CD8-positive, alpha-beta memory T cell (primary cell): ENCODE data around the gene YLPM1. TPM values are rescaled to one million over a fixed set of nuclear protein-coding genes. Genes with fewer than 3 reads are reported as not detected.

Experiments
- CTCF ChIA-PET: fragments of 350-600 bp; sonication (Branson Sonifier 250); formaldehyde crosslinking; loops from one replicate; lab custom pipeline; 2021; ENCODE audit warnings: antibody characterized with exemption; lab: Charles Lee
- POLR2A ChIA-PET: fragments of 350-600 bp; sonication (Branson Sonifier 250); formaldehyde crosslinking; loops from one replicate; lab custom pipeline; 2021; ENCODE audit warnings: antibody characterized with exemption; lab: Charles Lee
- DNase-seq, 5 donors: peaks; one replicate each; pipeline versions ENCODE4 v3.0.0 to v3.0.0-alpha.2; 2020 to 2022; ENCODE audit warnings: mixed read lengths in 1 of 5
- H3K27ac ChIP-seq: one replicate; pipeline ENCODE4 v1.7.0; 2013; ENCODE audit warnings: low read depth, mild to moderate bottlenecking, low read length, moderate library complexity
- H3K27me3 ChIP-seq: 2 replicates; pipeline ENCODE4 v1.7.0; 2013; ENCODE audit warnings: low read length, mild to moderate bottlenecking; ENCODE audit not compliant: insufficient read depth, poor library complexity, severe bottlenecking
- H3K36me3 ChIP-seq: 2 replicates; pipeline ENCODE4 v1.7.0; 2013; ENCODE audit warnings: mild to moderate bottlenecking, low read length, moderate library complexity; ENCODE audit not compliant: insufficient read depth
- H3K4me1 ChIP-seq: 2 replicates; pipeline ENCODE4 v1.7.0; 2013; ENCODE audit warnings: mild to moderate bottlenecking, low read length, moderate library complexity; ENCODE audit not compliant: insufficient read depth
- H3K4me3 ChIP-seq: 2 replicates; pipeline ENCODE4 v1.7.0; 2013; ENCODE audit warnings: mild to moderate bottlenecking, low read length
- H3K9me3 ChIP-seq: 2 replicates; pipeline ENCODE4 v1.7.0; 2013; ENCODE audit warnings: mild to moderate bottlenecking, low read length
- H3K27ac Mint-ChIP-seq, 8 donors: one replicate each; pipeline ENCODE4 v1.8.0; 2020 to 2021; ENCODE audit warnings: mixed read lengths in 8 of 8, mild to moderate bottlenecking in 6 of 8, inconsistent platforms in 3 of 8, moderate library complexity in 3 of 8
- H3K27me3 Mint-ChIP-seq, 2 donors: one replicate each; pipeline ENCODE4 v1.8.0; 2020 to 2021; ENCODE audit warnings: mixed read lengths in 2 of 2, mild to moderate bottlenecking in 1 of 2, moderate library complexity in 1 of 2
- H3K36me3 Mint-ChIP-seq, 3 donors: one replicate each; pipeline ENCODE4 v1.8.0; 2020 to 2021; ENCODE audit warnings: mixed read lengths in 3 of 3, inconsistent platforms in 1 of 3, mild to moderate bottlenecking in 1 of 3
- H3K4me1 Mint-ChIP-seq, 3 donors: one replicate each; pipeline ENCODE4 v1.8.0; 2020 to 2021; ENCODE audit warnings: mixed read lengths in 3 of 3, inconsistent platforms in 1 of 3, mild to moderate bottlenecking in 1 of 3
- H3K4me3 Mint-ChIP-seq, 7 donors: one replicate each; pipeline ENCODE4 v1.8.0; 2020 to 2021; ENCODE audit warnings: mixed read lengths in 7 of 7, mild to moderate bottlenecking in 6 of 7, moderate library complexity in 4 of 7, inconsistent platforms in 2 of 7
- H3K9me3 Mint-ChIP-seq, 5 donors: one replicate each; pipeline ENCODE4 v1.8.0; 2020 to 2022; ENCODE audit warnings: mixed read lengths in 5 of 5, mild to moderate bottlenecking in 3 of 5, moderate library complexity in 2 of 5, inconsistent platforms in 1 of 5
- polyA plus RNA-seq: library from polyadenylated mRNA; unstranded; fragments of 300-500 nt; fragmentation: Illumina TruSeq; gene quantifications from one replicate; pipeline ENCODE4 v1.2.3, GENCODE V29; 2021
- total RNA-seq, 2 experiments: library from RNA; stranded (reverse); gene quantifications; one replicate each; pipeline ENCODE4 v1.2.3, GENCODE V29; 2021

Gene YLPM1
- total and polyA plus RNA-seq, 3 experiments from 2014 or later = 16.9 to 53.8 (median 52.2) TPM

GRCh38 chr14:74858022-74858421, 94.9 kb downstream of the YLPM1 start:
- Histone ChIP-seq H3K4me3 (no peak overlapping the region), H3K36me3 (no peaks in the 10 kb centered on the region), H3K27me3 (no peaks in the 10 kb centered on the region), H3K27ac (no peak overlapping the region), H3K9me3 (no peaks in the 10 kb centered on the region), H3K4me1 (peaks cover 28% of the 10 kb centered on the region)
- Mint-ChIP-seq H3K4me1 (peaks cover 10 to 18% (median 18%) of the 10 kb centered on the region in 3 donors), H3K27me3 (peaks cover 0 to 1% of the 10 kb centered on the region in 2 donors), H3K36me3 (peaks cover 0 to 7% (median 2%) of the 10 kb centered on the region in 3 donors), H3K4me3 (no peak overlapping the region), H3K27ac (no peak overlapping the region), H3K9me3 (no peaks in the 10 kb centered on the region)
- ChIA-PET CTCF (interaction anchor here (0.6 to 13.5 kb wide), 6 partner anchors 13 to 1098 kb away, joined by 3 to 334 read pairs (median 4); a partner anchor contains a TSS), POLR2A (no interaction called here)
- no peak for DNase-seq

GRCh38 chr14:74859757-74860552, 96.8 kb downstream of the YLPM1 start:
- no peaks in the 10 kb centered on the region for H3K36me3 ChIP-seq
- no peaks in the 10 kb centered on the region for H3K9me3 Mint-ChIP-seq
- no peak for DNase-seq

GRCh38 chr14:74860899-74861733, 98.0 kb downstream of the YLPM1 start:
- no peak overlapping the region for H3K4me3 Mint-ChIP-seq
- ChIA-PET POLR2A (interaction anchor here (0.6 to 1.5 kb wide), 4 partner anchors 22 to 45 kb away, joined by 3 to 8 read pairs (median 4); no protein-coding TSS in a partner anchor), CTCF (interaction anchor here (0.7 to 13.5 kb wide), 36 partner anchors 8 to 302 kb away, joined by 3 to 334 read pairs (median 6); partner anchors contain the start of genes DLST, PROX2 and RPS6KL1)
- Histone ChIP-seq H3K4me1 (peaks cover 8% of the 10 kb centered on the region), H3K36me3 (no peaks in the 10 kb centered on the region), H3K27ac (no peak overlapping the region), H3K4me3 (no peak overlapping the region), H3K27me3 (no peaks in the 10 kb centered on the region), H3K9me3 (no peaks in the 10 kb centered on the region)
- peaks cover 0 to 1% of the 10 kb centered on the region in 2 donors for H3K27me3 Mint-ChIP-seq
- H3K9me3 Mint-ChIP-seq = no peaks in the 10 kb centered on the region
- peak; percentile 76 to 92 (median 86) for DNase-seq
- peaks cover 0 to 4% (median 0%) of the 10 kb centered on the region in 3 donors for H3K36me3 Mint-ChIP-seq
- H3K4me1 Mint-ChIP-seq = peaks cover 4 to 7% (median 6%) of the 10 kb centered on the region in 3 donors
- no peak overlapping the region for H3K27ac Mint-ChIP-seq

More at GRCh38 chr14:74859757-74860552, 96.8 kb downstream of the YLPM1 start:
- H3K9me3 ChIP-seq = no peaks in the 10 kb centered on the region
- no peak overlapping the region for H3K4me3 ChIP-seq
- Mint-ChIP-seq H3K4me1 (peaks cover 3 to 5% (median 5%) of the 10 kb centered on the region in 3 donors), H3K36me3 (peaks cover 0 to 7% (median 2%) of the 10 kb centered on the region in 3 donors), H3K27ac (no peak overlapping the region), H3K27me3 (peaks cover 0 to 1% of the 10 kb centered on the region in 2 donors), H3K4me3 (no peak overlapping the region)
- no peaks in the 10 kb centered on the region for H3K27me3 ChIP-seq
- H3K4me1 ChIP-seq = peaks cover 15% of the 10 kb centered on the region
- no peak overlapping the region for H3K27ac ChIP-seq
- ChIA-PET CTCF (interaction anchor here (0.9 to 13.5 kb wide), 26 partner anchors 8 to 251 kb away, joined by 3 to 334 read pairs (median 8); partner anchors contain the start of genes DLST, PROX2 and RPS6KL1), POLR2A (interaction anchor here (1.5 kb wide), 1 partner anchor 46 kb away, joined by 8 read pairs; no protein-coding TSS in a partner anchor)

GRCh38 chr14:74861734-74862090, 98.6 kb downstream of the YLPM1 start:
- CTCF ChIA-PET = interaction anchor here (0.7 to 13.5 kb wide), 20 partner anchors 9 to 253 kb away, joined by 3 to 334 read pairs (median 12); partner anchors contain the start of genes DLST and PROX2
- no peaks in the 10 kb centered on the region for H3K9me3 ChIP-seq
- H3K27ac ChIP-seq = no peak overlapping the region
- H3K36me3 ChIP-seq = no peaks in the 10 kb centered on the region
- no peak overlapping the region for H3K4me3 ChIP-seq
- H3K4me3 Mint-ChIP-seq = no peak overlapping the region
- POLR2A ChIA-PET = interaction anchor here (1.1 kb wide), 1 partner anchor 23 kb away, joined by 3 read pairs; no protein-coding TSS in a partner anchor
- H3K27me3 ChIP-seq = no peaks in the 10 kb centered on the region
- H3K4me1 Mint-ChIP-seq = peaks cover 10 to 13% (median 12%) of the 10 kb centered on the region in 3 donors
- H3K9me3 Mint-ChIP-seq = no peaks in the 10 kb centered on the region
- peaks cover 0 to 1% of the 10 kb centered on the region in 2 donors for H3K27me3 Mint-ChIP-seq
- DNase-seq = no peak
- H3K36me3 Mint-ChIP-seq = peaks cover 0 to 3% (median 0%) of the 10 kb centered on the region in 3 donors
- H3K27ac Mint-ChIP-seq = no peak overlapping the region
- H3K4me1 ChIP-seq = peaks cover 10% of the 10 kb centered on the region

- H3K4me3 Mint-ChIP-seq = no peak overlapping the region
- H3K4me3 ChIP-seq = no peak overlapping the region
- no peak overlapping the region for H3K27ac Mint-ChIP-seq
- ChIA-PET CTCF (interaction anchor here (2.9 to 13.5 kb wide), 6 partner anchors 13 to 226 kb away, joined by 17 to 334 read pairs (median 44); partner anchors contain the start of genes DLST and PROX2), POLR2A (no interaction called here)
- no peaks in the 10 kb centered on the region for H3K27me3 ChIP-seq
- peaks cover 24 to 28% (median 28%) of the 10 kb centered on the region in 3 donors for H3K4me1 Mint-ChIP-seq
- peaks cover 0 to 3% (median 0%) of the 10 kb centered on the region in 3 donors for H3K36me3 Mint-ChIP-seq
- no peaks in the 10 kb centered on the region for H3K9me3 Mint-ChIP-seq
- H3K4me1 ChIP-seq = peaks cover 23% of the 10 kb centered on the region
- H3K27me3 Mint-ChIP-seq = peaks cover 0 to 1% of the 10 kb centered on the region in 2 donors
- H3K9me3 ChIP-seq = no peaks in the 10 kb centered on the region
- H3K27ac ChIP-seq = no peak overlapping the region
- H3K36me3 ChIP-seq = no peaks in the 10 kb centered on the region
- DNase-seq = no peak
These were observed 100.2 kb downstream of the YLPM1 start for GRCh38 chr14:74863274-74863673.

- H3K4me3 Mint-ChIP-seq = no peak overlapping the region
- H3K9me3 Mint-ChIP-seq = no peaks in the 10 kb centered on the region
- Histone ChIP-seq H3K36me3 (no peaks in the 10 kb centered on the region), H3K27me3 (no peaks in the 10 kb centered on the region), H3K4me1 (peaks cover 23% of the 10 kb centered on the region), H3K4me3 (no peak overlapping the region), H3K9me3 (no peaks in the 10 kb centered on the region), H3K27ac (no peak overlapping the region)
- peaks cover 0 to 1% of the 10 kb centered on the region in 2 donors for H3K27me3 Mint-ChIP-seq
- H3K36me3 Mint-ChIP-seq = peaks cover 0 to 1% (median 0%) of the 10 kb centered on the region in 3 donors
- no peak for DNase-seq
- no peak overlapping the region for H3K27ac Mint-ChIP-seq
- peaks cover 26 to 32% (median 29%) of the 10 kb centered on the region in 3 donors for H3K4me1 Mint-ChIP-seq
- POLR2A ChIA-PET = no interaction called here
- CTCF ChIA-PET = interaction anchor here (5.9 to 13.5 kb wide), 4 partner anchors 12 to 226 kb away, joined by 31 to 334 read pairs (median 81); partner anchors contain the start of genes DLST and PROX2
These were observed 101.1 kb downstream of the YLPM1 start for GRCh38 chr14:74864198-74864597.

- no peak overlapping the region for H3K4me3 Mint-ChIP-seq
- H3K27me3 Mint-ChIP-seq = peaks cover 0 to 1% of the 10 kb centered on the region in 2 donors
- no peaks in the 10 kb centered on the region for H3K36me3 ChIP-seq
- H3K9me3 Mint-ChIP-seq = no peaks in the 10 kb centered on the region
- ChIA-PET CTCF (interaction anchor here (6.1 to 13.5 kb wide), 3 partner anchors 11 to 42 kb away, joined by 31 to 334 read pairs (median 125); partner anchors contain the start of genes DLST and PROX2), POLR2A (no interaction called here)
- no peaks in the 10 kb centered on the region for H3K36me3 Mint-ChIP-seq
- no peak overlapping the region for H3K4me3 ChIP-seq
- no peaks in the 10 kb centered on the region for H3K9me3 ChIP-seq
- H3K27ac ChIP-seq = no peak overlapping the region
- H3K27me3 ChIP-seq = no peaks in the 10 kb centered on the region
- peaks cover 23% of the 10 kb centered on the region for H3K4me1 ChIP-seq
- H3K27ac Mint-ChIP-seq = peak overlapping the region in 3 of 8 donors; percentile 20 to 35 (median 33)
- no peak for DNase-seq
- H3K4me1 Mint-ChIP-seq = peaks cover 26 to 32% (median 29%) of the 10 kb centered on the region in 3 donors
These were observed 102.0 kb downstream of the YLPM1 start for GRCh38 chr14:74865156-74865555.
